HG02884 (cell line): Measurements from ENCODE around the gene HSPA12B.

Source experiments
- ATAC-seq: cut with Tn5 transposase; IDR thresholded peaks from one replicate; pipeline ENCODE4 v1.9.1; 2021; ENCODE audit warnings: mild to moderate bottlenecking, moderate library complexity; ENCODE audit not compliant: unreplicated experiment

Gene HSPA12B

DNA sequence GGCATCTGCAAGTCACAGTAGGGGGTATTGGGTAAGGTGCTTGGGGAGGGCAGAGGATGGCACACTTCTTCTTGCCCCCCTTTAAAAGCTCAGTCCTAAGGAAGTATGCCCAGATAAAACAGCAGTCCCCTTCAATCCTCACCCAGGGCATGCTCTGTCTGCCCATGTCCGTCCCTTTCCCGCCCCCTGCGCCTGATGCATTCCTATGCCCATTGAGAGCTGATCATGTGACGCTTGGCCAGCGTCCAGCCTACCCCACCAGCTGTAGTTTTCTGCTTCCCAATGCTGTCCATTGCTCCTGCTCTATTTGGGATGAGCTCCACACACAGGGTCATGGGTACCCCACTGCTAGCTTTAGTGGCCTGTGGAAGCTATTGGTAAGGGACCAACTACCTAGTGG lies 28.4 kb upstream of the HSPA12B start:
- no peak for ATAC-seq

DNA sequence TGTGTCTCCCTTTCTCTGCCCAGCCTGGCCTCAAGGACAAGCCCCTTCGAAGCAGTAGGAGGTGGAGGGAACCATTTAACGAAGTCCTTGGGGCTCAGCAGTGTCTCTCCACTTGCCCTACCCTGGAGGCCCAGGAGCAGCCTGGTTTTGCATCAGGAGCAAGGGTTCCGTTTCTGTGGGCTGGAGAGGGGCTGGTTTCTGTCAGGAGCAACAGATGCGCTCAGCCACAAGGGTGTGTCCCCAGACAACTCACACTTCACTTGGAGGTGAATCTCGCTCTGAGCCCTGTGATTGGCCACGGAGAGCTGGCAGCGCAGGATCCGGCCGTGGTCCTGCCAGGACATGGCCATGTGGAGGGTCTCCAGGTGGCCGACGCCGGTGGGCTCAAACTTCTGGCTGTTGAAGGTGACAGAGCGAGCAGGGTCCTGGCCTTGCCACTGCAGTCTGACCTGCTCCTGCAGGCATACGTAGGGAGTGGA lies 27.0 kb upstream of the HSPA12B start:
- no peak for ATAC-seq

DNA sequence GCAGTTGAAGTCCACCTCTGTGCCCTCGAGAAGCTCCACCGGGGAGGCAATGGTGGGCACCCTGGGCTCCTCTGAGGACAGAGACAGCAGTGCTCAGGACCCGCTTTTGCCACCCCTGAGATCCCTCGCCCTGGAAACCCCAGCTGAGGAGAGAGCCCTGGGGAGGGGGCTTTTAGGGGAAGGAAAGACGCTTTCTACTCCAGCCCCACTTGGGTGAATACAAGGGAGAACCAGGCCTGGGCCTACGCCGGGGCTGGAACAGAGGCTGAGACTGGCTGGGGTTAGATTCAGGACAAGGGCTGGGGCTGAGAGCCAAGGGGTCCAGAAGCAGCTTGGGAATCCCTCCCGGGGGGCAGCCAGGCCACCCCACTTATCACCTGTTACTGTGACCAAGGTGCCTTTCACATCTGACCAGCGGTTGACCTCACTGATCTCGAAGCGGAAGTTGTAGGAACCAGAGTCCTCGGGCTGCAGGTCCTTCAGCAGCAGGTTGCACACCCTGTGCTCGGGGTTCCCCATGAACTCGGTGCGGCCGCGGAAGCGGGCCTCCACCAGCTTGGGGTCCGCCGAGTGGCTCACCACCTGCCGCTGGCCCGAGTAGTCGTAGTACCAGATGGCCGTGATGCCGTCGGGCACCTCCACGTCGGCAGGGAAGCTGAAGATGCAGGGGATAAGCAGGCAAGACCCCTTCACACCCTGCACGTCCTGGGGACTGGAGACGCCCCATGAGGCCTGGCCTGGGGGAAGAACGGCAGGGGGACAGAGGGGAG lies 26.3 kb upstream of the HSPA12B start:
- ATAC-seq, result no peak

DNA sequence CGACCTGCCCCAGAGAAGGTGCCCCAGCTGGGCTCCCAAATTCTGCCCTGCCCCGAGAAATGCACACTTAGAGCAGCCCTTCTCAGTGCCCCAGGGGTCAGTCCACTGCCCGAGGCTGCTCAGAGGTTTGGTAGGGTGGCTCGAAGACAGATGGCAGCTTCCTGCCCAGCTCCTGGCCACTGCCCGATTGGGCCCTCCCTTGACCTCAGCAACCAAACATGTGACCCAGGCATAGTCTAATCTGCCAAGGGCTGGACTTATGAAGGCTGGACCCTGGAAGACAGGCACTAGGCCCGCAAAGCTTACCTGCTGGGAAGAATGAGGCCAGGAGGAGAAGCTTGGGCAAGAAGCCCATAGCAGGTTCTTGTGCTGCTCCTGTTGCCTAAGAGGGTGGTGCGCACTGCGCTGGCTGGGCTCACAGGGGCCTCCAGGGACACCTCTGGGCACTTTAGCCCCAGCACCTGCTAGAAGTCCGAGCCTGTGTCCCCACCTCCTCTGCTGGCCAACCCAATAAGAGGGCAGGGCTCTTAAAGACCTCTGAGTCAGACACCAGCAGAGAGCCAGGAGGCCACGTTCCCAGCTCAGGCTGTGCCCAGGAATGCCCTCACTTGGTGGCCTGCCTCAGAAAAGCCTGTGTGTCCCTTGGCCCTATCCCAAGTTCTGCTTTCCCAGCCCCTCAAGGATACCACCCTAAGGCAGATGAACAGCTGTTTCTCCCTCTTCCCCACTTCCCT lies 25.5 kb upstream of the HSPA12B start:
- ATAC-seq, result no peak

DNA sequence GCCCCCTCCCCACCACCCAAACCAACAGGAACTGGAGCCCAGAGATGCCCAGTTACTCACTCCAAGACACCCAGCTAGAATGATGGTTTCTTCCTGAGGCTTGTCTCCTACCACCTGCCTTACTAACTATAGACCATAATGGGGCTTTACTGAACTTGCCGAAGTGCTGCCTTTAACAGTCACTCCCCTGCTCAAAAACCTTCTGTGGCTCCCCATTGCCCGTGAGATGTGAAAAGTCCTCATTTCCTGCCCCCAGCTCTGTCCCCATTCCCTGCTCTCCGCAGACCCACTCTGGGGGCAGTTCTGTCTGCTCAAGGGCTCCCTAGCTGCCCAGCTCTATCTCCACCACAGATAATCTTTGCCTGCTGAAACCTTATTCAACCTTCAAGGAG lies 25.0 kb upstream of the HSPA12B start:
- no peak for ATAC-seq

- no peak for ATAC-seq
Measured at GRCh38 chr20:3710011-3710466, 22.4 kb upstream of the HSPA12B start.

GRCh38 chr20:3710703-3711483 lies 21.6 kb upstream of the HSPA12B start:
- ATAC-seq, result no peak

DNA sequence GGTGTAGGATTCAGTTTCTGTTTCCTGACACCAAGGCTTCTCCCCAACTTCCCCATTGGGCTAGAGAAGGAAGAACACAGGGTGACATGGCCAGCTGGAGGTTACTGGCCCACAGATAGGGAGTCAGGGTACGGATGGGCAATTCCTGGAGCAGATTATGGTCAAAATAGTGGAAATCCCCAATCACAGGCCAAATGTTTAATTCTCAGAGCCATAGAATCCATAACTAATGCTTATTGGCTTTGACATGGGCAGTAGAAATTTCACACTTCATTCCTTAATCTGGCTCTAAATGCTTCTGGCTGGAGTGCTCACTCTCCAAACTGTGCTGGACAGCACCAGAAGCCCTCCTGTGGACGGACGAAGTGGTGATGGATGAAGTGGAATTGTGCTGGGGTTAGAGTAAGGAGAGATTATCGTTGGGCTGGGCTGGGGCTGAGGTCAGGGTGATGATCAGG lies 21.0 kb upstream of the HSPA12B start:
- ATAC-seq, result no peak

DNA sequence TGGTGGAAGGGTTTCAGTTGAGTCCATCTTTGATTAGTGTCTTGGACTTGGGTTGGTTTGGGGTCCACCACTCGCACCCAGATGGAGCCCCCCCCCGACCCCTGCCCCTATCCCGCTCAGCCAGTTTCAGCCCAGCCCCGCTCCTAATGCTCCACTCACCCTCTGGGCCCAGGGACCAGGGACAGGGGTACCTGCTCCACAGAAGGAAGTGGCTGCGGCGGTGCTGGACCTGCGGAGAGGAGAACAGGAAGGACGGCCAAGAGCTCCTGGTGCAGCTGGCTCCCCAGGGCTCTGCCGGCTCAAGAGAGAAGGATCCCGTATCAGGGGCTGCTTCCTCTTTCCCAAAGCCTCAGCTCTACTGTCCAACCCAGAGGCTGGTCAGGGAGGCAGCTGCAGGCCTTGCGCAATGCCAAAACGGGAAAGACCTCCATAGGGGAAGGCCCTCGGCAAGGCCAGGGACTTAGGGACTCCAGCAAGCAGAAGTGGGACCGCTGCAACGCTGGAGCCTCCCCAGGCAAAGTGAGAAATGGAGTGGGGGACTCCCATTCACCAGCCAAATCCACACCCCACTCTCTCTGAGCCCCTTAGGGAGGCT lies 20.1 kb upstream of the HSPA12B start, which contains the start of gene SIGLEC1:
SIGLEC1 (minus strand) TSS at position 322 of the 595 bp plus-strand sequence. CDS start 5,472 bp downstream, outside the sequence.
- no peak for ATAC-seq

DNA sequence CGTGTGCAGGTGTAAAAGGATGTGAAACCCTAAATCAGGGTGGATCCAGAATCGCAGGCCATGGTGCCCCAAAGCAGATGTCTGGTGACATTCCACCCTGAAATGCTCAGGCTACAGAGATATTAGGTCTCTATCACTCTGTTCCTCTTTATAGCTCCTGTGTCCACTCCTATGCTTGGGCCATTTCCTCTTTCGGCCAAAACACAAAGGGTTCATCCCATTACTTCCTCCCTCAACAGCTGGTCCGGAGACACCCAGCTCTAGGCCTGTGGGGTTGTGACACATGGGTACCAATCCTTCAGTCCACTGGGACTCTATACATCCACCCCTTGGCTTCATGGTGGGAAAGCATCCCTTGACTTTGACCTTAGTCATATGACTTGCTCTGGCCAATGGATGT lies 18.4 kb upstream of the HSPA12B start:
- ATAC-seq, result no peak

- no peak for ATAC-seq
Measured at GRCh38 chr20:3716195-3716834, 16.2 kb upstream of the HSPA12B start.

DNA sequence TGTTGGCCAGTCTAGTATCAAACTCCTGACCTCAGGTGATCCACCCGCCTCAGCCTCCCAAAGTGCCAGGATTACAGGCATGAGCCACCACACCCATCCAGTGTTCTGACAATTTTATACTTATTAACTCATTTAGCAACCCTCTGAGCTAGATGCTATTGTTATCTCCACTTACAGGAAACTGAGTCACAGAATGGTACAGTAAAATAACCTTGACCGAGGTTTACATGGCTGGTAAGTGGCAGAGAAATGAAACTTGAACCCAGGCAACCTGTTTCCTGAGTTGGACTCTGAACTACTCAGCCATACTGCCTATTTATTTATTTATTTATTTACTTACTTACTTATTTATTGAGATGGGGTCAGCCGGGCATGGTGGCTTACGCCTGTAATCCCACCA lies 13.4 kb upstream of the HSPA12B start:
- no peak for ATAC-seq

- no peak for ATAC-seq
Measured at GRCh38 chr20:3720068-3720467, 12.4 kb upstream of the HSPA12B start.

DNA sequence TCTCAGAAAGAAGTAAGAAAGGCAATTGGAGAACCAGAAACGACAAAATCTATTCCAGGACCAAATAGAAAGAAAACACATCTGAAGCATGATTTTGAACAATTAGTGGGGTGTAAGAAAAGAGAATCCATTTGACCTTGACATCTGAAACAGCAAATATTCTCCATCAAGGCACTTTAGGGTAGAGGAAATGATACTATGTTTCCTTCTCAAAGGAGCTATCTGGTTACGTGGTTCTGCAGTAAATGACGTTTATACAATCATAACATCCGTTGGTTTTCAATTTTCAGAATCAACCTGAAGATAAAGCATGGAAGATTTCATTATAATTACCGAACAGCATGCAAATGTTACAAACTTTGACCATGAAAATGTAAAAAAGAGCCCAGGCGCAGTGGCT lies 11.9 kb upstream of the HSPA12B start:
- no peak for ATAC-seq

- no peak for ATAC-seq
Measured at GRCh38 chr20:3721912-3722311, 10.6 kb upstream of the HSPA12B start.

DNA sequence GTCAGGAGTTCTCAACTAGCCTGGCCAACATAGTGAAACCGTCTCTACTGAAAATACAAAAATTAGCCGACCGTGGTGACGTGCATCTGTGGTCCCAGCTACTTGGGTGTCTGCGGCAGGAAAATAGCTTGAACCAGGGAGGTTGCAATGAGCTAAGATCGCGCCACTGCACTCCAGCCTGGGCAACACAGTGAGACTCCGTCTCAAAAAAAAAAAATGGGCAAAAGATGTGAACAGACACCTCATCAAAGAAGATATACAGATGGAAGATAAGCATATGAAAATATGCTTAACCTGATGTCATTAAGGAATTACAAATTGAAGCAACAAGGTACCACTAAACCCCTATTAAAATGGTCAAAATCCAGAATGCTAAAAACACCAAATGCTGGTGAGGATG lies 9.2 kb upstream of the HSPA12B start:
- no peak for ATAC-seq

DNA sequence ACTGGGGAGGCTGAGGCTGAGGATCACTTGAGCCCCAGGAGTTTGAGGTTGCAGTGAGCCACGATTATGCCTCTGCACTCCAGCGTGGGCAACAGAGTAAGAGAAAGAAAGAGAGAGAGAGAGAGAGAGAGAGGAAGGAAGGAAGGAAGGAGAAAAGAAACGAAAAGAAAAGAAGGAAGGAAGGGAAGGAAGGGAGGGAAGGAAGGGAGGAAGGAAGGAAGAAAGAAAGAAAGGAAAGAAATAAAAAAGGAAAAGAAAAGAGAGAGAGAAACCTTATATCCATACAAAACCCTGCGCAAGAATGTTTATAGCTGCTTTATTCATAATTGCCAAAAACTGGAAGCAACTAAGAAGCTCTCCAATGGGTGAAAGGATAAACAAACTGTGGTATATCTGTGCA lies 8.1 kb upstream of the HSPA12B start:
- no peak for ATAC-seq

DNA sequence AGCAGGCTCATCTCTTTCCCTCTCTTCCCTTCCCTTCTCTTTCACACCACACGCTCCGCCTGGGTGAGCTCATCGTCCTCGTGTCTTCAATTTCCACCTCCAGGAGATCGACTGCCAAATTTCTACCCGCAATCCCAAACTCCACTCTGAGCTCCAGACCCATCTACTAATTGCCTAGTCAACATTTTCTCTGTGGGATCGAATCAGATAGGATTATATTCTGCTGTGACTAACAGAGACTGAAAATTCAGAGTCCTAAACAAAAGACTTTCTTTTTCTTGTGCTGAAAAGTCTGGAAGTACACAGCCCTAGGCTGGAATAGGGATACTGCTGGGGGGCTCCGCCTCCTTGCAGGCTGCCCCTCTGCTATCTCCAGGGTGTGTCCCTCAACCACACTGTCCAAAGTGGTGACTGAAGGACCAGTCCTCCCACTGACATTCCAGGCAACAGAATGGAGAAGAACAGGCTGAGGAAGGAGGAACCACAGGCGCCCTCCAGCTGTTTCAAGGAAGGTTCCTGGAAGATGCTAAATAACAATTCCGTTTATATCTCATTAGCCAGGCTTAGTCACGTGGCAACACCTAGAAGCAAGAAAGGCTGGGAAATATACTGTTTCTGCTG lies 5.0 kb upstream of the HSPA12B start:
- no peak for ATAC-seq

DNA sequence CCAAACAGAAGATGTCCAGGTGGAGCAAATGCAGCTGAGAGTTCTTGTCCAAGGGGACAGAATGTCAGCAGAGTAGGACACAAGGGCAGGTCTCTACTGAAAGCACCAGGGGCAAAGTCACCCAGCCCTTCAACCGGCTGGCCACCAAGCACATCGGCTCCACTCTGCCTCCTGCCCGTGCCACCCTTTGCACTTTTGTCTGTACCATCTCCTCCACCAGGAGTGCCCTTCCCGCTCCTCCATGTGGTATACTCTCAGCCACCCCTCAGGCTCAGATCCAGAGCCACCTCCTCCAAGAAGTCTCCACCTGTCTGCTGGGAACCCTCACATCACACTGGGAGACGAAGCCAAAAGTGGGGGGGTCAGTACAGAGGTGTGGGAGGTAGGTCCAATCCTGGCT lies 4.1 kb upstream of the HSPA12B start:
- ATAC-seq, result no peak

- no peak for ATAC-seq
Measured at GRCh38 chr20:3728876-3729275, 3.6 kb upstream of the HSPA12B start.
